PC-3 (cell line): Measurements from ENCODE around the gene SEMA3B. TPM values are rescaled to one million over a fixed set of nuclear protein-coding genes. Genes with fewer than 3 reads are reported as not detected.
A peak's percentile ranks its signal among the peaks of the same experiment; 100 is the strongest.

ENCODE experiments used
- ATAC-seq: fragments of 200-7000 bp; cut with Tn5 transposase; 2 replicates; pipeline ENCODE4 v1.9.1; 2020; ENCODE audit warnings: mild to moderate bottlenecking, moderate library complexity
- BruUV-seq: library from RNA; stranded (reverse); fragments of 400-500 nt; replicated peaks from 2 replicates; lab custom pipeline; 2021; lab: Mats Ljungman, UMichigan
- CTCF ChIA-PET: fragments of 300-600 bp; sonication (Branson Sonifier 250); formaldehyde crosslinking; loops from one replicate; lab custom pipeline; 2022; ENCODE audit warnings: antibody characterized with exemption; lab: Charles Lee
- POLR2A ChIA-PET: fragments of 300-600 bp; sonication (Branson Sonifier 250); formaldehyde crosslinking; loops from one replicate; lab custom pipeline; 2022; ENCODE audit warnings: antibody characterized with exemption; ENCODE audit not compliant: unreplicated experiment; lab: Charles Lee
- DNase-seq: peaks from one replicate; pipeline ENCODE4 v3.0.0-alpha.2; 2015
- H2AFZ ChIP-seq: fragments of 300-600 bp; sonication (generic); 2 replicates; pipeline ENCODE4 v1.6.0; 2016; ENCODE audit warnings: antibody characterized with exemption, low read length
- H3F3A ChIP-seq: fragments of 300-600 bp; sonication (generic); one replicate; pipeline ENCODE4 v1.6.0; 2017; ENCODE audit warnings: antibody characterized with exemption, low read length, control low read depth, mild to moderate bottlenecking; ENCODE audit not compliant: unreplicated experiment
- H3K27ac ChIP-seq: fragments of 300-600 bp; sonication (generic); 2 replicates; pipeline ENCODE4 v1.5.1; 2016; ENCODE audit warnings: mild to moderate bottlenecking, low read length
- H3K27me3 ChIP-seq: fragments of 300-600 bp; sonication (generic); 2 replicates; pipeline ENCODE4 v1.6.1; 2016; ENCODE audit warnings: low read length, mixed read lengths
- H3K36me3 ChIP-seq: fragments of 300-600 bp; sonication (generic); 2 replicates; pipeline ENCODE4 v1.6.1; 2016; ENCODE audit warnings: low read depth, mixed run types, low read length, mixed read lengths
- H3K4me1 ChIP-seq: fragments of 300-600 bp; sonication (generic); 2 replicates; pipeline ENCODE4 v1.5.1; 2016; ENCODE audit warnings: low read length; ENCODE audit not compliant: insufficient read depth
- H3K4me2 ChIP-seq: fragments of 300-600 bp; sonication (generic); 2 replicates; pipeline ENCODE4 v1.6.0; 2016; ENCODE audit warnings: low read length
- H3K4me3 ChIP-seq: fragments of 300-600 bp; sonication (generic); 2 replicates; pipeline ENCODE4 v1.5.1; 2016; ENCODE audit warnings: mild to moderate bottlenecking, low read length, mixed read lengths
- H3K79me2 ChIP-seq: fragments of 300-600 bp; sonication (generic); 2 replicates; pipeline ENCODE4 v1.6.1; 2017; ENCODE audit warnings: low read length, mixed read lengths
- H3K9ac ChIP-seq: fragments of 300-600 bp; sonication (generic); 2 replicates; pipeline ENCODE4 v1.6.0; 2016; ENCODE audit warnings: mild to moderate bottlenecking, low read length
- H3K9me2 ChIP-seq: fragments of 300-600 bp; sonication (generic); replicated peaks from 2 replicates; pipeline ENCODE4 v1.6.1; 2016; ENCODE audit warnings: mixed run types, low read length, mixed read lengths
- H3K9me3 ChIP-seq: fragments of 300-600 bp; sonication (generic); 2 replicates; pipeline ENCODE4 v1.6.1; 2016; ENCODE audit warnings: low read length, mixed read lengths
- H4K20me1 ChIP-seq: fragments of 300-600 bp; sonication (generic); 2 replicates; pipeline ENCODE4 v1.6.1; 2016; ENCODE audit warnings: low read length, mixed read lengths
- CTCF ChIP-seq: fragments of 300-600 bp; sonication (generic); conservative IDR thresholded peaks from 2 replicates; pipeline ENCODE4 v1.5.1; 2017; ENCODE audit warnings: antibody characterized with exemption, low read depth, mild to moderate bottlenecking, low read length
- EZH2 ChIP-seq: fragments of 300-600 bp; sonication (generic); IDR thresholded peaks from one replicate; pipeline ENCODE4 v1.6.1; 2017; ENCODE audit warnings: antibody characterized with exemption, mild to moderate bottlenecking, low read length; ENCODE audit not compliant: unreplicated experiment
- EZH2phosphoT487 ChIP-seq: fragments of 300-600 bp; sonication (generic); IDR thresholded peaks from 2 replicates; pipeline ENCODE4 v1.6.1; 2018; ENCODE audit warnings: mild to moderate bottlenecking, antibody characterized with exemption, low read length, borderline replicate concordance
- intact Hi-C: fragments of 100-400 bp; cut with micrococcal nuclease; formaldehyde crosslinking; loops from 2 replicates; pipeline ENCODE4 v1.9.0; 2023
- total RNA-seq: library from RNA; depleted of rRNA; stranded (reverse); fragments of >200 nt; gene quantifications from 2 replicates; pipeline ENCODE4 v1.2.3, GENCODE V29; 2014

The SEMA3B gene
- total RNA-seq, 1 experiment from 2014 or later: 40.1 TPM

DNA sequence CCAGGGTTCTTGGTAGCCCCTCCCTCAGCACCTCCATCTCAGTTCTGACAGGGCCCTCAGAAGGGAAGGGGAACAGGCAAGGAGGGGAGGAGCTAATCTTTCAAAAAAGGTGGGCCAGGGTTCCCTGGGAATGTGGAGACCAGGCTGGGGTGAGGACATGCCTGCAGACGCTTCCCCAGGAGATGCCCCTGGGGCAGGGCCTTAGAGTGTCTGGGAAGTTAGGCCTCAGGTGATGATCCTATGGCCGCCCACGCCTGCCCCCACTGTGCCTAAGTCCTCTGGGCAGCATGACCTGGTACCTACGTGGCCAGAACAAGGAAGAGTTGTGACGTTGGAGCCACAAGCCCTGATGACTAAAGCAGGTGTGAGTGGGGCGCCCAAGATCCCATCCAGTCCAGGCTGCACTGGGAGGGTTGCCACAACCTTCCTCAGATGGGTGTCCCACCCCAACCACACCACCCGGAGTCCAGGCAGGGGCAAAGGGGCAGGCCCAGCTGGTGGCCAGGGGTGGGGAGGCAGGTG is 3.9 kb upstream of the SEMA3B start:
- no peaks in the 10 kb centered on the region for H3F3A ChIP-seq
- H3K9me3 ChIP-seq: no peaks in the 10 kb centered on the region
- H3K79me2 ChIP-seq: no peaks in the 10 kb centered on the region
- H3K9ac ChIP-seq: peak overlapping the region; percentile 23; the same call in 1 of the 2 replicates
- H3K36me3 ChIP-seq: no peaks in the 10 kb centered on the region
- ATAC-seq: no peak
- 0 out of 2 replicates have a peak overlapping the region, but pooled peaks have one; percentile 15 for H3K4me2 ChIP-seq
- CTCF ChIA-PET: interaction anchor here (0.6 to 1.1 kb wide), 3 partner anchors 29 to 70 kb away, joined by 3 to 8 read pairs (median 6); partner anchors contain the start of gene GNAI2
- no peaks in the 10 kb centered on the region for H3K27me3 ChIP-seq
- DNase-seq: peak; percentile 34
- H3K4me3 ChIP-seq: no peak overlapping the region
- H3K4me1 ChIP-seq: peaks cover 51% of the 10 kb centered on the region
- POLR2A ChIA-PET: interaction anchor here (0.6 kb wide), 1 partner anchor 31 kb away, joined by 9 read pairs; no protein-coding TSS in a partner anchor
- BruUV-seq: no TSS peak
- peak overlapping the region; percentile 52 for H3K27ac ChIP-seq
- no peak overlapping the region for H2AFZ ChIP-seq
- H3K9me2 ChIP-seq: no peaks in the 10 kb centered on the region
- intact Hi-C loops: no loop called here
- TF ChIP-seq CTCF (no peak), EZH2 (no peak), EZH2phosphoT487 (no peak)
- no peaks in the 10 kb centered on the region for H4K20me1 ChIP-seq

DNA sequence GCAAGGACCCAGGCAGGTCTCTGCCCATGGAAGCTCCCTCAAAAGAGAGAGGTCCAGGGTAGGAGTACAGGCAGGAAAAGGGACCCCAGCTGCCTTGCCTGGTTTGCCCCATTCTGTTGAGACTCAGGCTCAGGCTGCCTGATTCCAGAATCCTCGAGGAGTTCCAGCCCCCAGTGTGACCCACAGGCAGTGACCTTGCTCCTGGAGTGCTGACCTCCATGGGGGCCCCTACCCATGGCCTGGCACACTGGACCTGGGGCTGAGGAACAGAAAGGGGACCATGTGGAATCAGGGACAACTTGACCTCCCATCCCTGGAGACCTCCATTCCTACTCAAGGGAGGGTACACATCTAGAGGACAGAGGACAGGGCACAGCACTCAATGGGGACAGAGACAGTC is 3.4 kb upstream of the SEMA3B start:
- no peak overlapping the region for H2AFZ ChIP-seq
- H3K4me1 ChIP-seq: peaks cover 54% of the 10 kb centered on the region
- H3K9me2 ChIP-seq: no peaks in the 10 kb centered on the region
- no peaks in the 10 kb centered on the region for H3K27me3 ChIP-seq
- no peaks in the 10 kb centered on the region for H3K9me3 ChIP-seq
- H3F3A ChIP-seq: no peaks in the 10 kb centered on the region
- H3K27ac ChIP-seq: peak overlapping the region; percentile 52
- no peaks in the 10 kb centered on the region for H3K36me3 ChIP-seq
- TF ChIP-seq EZH2phosphoT487: no peak
- no peak for TF ChIP-seq CTCF
- TF ChIP-seq EZH2: no peak
- H4K20me1 ChIP-seq: no peaks in the 10 kb centered on the region
- intact Hi-C loops: no loop called here
- ChIA-PET POLR2A (no interaction called here), CTCF (no interaction called here)
- peak overlapping the region; percentile 23; the same call in 1 of the 2 replicates for H3K9ac ChIP-seq
- 0 out of 2 replicates have a peak, but pooled peaks cover 2% of the 10 kb centered on the region for H3K79me2 ChIP-seq
- no peak overlapping the region for H3K4me3 ChIP-seq
- DNase-seq (no peak), ATAC-seq (no peak)
- BruUV-seq: no TSS peak
- H3K4me2 ChIP-seq: no peak overlapping the region

- Histone ChIP-seq H3K9me2 (no peaks in the 10 kb centered on the region), H4K20me1 (no peaks in the 10 kb centered on the region), H3K27me3 (no peaks in the 10 kb centered on the region), H3K4me2 (no peak overlapping the region), H3K36me3 (no peaks in the 10 kb centered on the region), H3K27ac (peak overlapping the region; percentile 52; the same call in 1 of the 2 replicates), H2AFZ (no peak overlapping the region), H3K4me1 (peaks cover 54% of the 10 kb centered on the region), H3K4me3 (no peak overlapping the region), H3K9me3 (no peaks in the 10 kb centered on the region), H3K9ac (no peak overlapping the region), H3F3A (no peaks in the 10 kb centered on the region), H3K79me2 (0 out of 2 replicates have a peak, but pooled peaks cover 3% of the 10 kb centered on the region)
- no peak for TF ChIP-seq EZH2
- no peak for TF ChIP-seq EZH2phosphoT487
- TF ChIP-seq CTCF: no peak
- ATAC-seq (no peak), DNase-seq (no peak)
- POLR2A ChIA-PET: no interaction called here
- CTCF ChIA-PET: no interaction called here
- no TSS peak for BruUV-seq
- intact Hi-C loops: no loop called here
Observed at GRCh38 chr3:50266017-50266416, 2.9 kb upstream of the SEMA3B start.
